Skeletal muscle tissue (tissue), 4 donors: ENCODE results near the gene KAZALD1. TPM values are rescaled to one million over a fixed set of nuclear protein-coding genes. Genes with fewer than 3 reads are reported as not detected.

Source experiments
- H3K27ac ChIP-seq: one replicate; pipeline ENCODE4 v1.7.0; 2013; ENCODE audit warnings: mild to moderate bottlenecking, low read depth, low read length, inconsistent platforms
- H3K27me3 ChIP-seq, 3 donors: one replicate each; pipeline ENCODE4 v1.7.0; 2013; ENCODE audit warnings: low read length in 3 of 3; ENCODE audit not compliant: control insufficient read depth in 3 of 3, insufficient read depth in 3 of 3
- H3K36me3 ChIP-seq, 3 donors: one replicate each; pipeline ENCODE4 v1.7.0; 2013; ENCODE audit warnings: low read length in 3 of 3; ENCODE audit not compliant: control insufficient read depth in 3 of 3, insufficient read depth in 3 of 3
- H3K4me1 ChIP-seq, 3 donors: one replicate each; pipeline ENCODE4 v1.7.0; 2013; ENCODE audit warnings: low read length in 3 of 3, mild to moderate bottlenecking in 3 of 3; ENCODE audit not compliant: control insufficient read depth in 3 of 3, insufficient read depth in 3 of 3
- H3K4me3 ChIP-seq, 3 donors: one replicate each; pipeline ENCODE4 v1.7.0; 2013; ENCODE audit warnings: low read length in 3 of 3
- H3K9ac ChIP-seq, 3 donors: one replicate each; pipeline ENCODE4 v1.7.0; 2013; ENCODE audit warnings: low read length in 3 of 3, mild to moderate bottlenecking in 3 of 3, moderate library complexity in 2 of 3, low read depth in 1 of 3
- H3K9me3 ChIP-seq, 3 donors: one replicate each; pipeline ENCODE4 v1.7.0; 2013; ENCODE audit warnings: low read length in 3 of 3; ENCODE audit not compliant: control insufficient read depth in 3 of 3
- total RNA-seq: library from RNA; depleted of rRNA; stranded (reverse); fragments of >200 nt; gene quantifications from one replicate; pipeline ENCODE4 v1.2.3, GENCODE V29; 2014
- donor health status: Osteomylitis.

The KAZALD1 gene
- total RNA-seq, 1 donor from 2014 or later: 23.5 TPM

DNA sequence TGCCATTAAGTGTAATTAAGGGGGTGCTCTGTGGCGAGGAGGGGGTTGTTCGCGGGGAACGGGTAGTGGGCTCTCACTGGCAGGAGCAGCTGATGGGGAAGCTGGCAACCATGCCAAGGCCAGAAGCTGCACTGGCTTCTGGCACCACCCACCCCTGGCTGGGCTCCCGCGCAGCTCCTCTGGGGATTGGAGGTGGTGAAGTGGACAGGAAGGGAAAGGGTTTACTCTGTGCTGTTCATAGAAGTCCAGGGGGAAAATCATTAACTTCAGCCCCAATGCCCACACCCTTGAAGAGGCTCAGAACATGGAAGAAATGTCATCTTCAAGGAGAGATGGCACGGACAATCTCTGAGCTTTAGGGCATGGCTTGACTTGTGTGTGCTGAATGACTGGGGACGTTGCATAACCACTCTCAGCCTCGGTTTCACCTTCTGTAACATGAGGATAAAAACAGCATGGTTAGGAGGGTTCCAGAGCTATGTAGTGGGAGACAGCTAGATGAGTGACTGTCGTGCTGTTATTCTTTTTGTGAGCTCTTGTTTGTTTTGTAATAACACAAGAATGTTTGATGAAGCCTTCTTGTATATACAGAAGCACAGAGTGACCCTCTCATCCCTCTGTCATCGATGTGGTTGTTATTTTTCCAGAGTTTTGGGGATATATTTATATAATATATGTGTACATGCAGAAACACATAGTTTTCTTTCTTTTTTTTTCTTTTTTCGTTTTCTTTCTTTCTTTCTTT lies 29.9 kb downstream of the KAZALD1 start:
- H3K9ac ChIP-seq: no peak overlapping the region
- H3K9me3 ChIP-seq: no peaks in the 10 kb centered on the region
- no peaks in the 10 kb centered on the region for H3K36me3 ChIP-seq
- no peak overlapping the region for H3K27ac ChIP-seq
- no peaks in the 10 kb centered on the region for H3K4me1 ChIP-seq
- H3K27me3 ChIP-seq: peaks cover 34 to 89% (median 72%) of the 10 kb centered on the region in 3 donors
- no peak overlapping the region for H3K4me3 ChIP-seq

DNA sequence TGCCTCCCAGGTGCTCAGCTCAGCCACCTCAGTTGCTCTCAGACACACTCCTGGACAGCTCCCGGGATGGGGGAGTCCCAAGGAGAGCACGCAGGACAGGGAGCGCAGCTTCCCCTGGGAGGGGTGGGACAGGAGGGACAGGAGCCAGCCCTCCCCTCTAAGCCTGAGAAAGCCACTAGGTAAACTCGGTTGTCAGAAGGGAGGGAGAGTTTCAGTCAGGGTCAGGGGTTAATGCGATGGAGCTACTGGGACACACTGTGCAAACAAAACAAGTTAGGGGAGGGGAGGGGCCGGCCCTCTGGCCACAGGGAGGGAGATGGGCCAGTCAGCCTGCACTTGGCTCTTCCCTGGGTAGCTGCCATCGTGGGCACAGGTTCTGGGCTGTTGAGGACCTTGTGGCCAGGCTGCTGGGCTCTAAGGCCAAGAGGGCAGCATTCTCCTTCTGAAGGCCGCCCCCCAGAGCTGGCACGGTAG lies 31.1 kb downstream of the KAZALD1 start:
- Histone ChIP-seq H3K4me3 (no peak overlapping the region), H3K27me3 (peaks cover 25 to 86% (median 62%) of the 10 kb centered on the region in 3 donors)

DNA sequence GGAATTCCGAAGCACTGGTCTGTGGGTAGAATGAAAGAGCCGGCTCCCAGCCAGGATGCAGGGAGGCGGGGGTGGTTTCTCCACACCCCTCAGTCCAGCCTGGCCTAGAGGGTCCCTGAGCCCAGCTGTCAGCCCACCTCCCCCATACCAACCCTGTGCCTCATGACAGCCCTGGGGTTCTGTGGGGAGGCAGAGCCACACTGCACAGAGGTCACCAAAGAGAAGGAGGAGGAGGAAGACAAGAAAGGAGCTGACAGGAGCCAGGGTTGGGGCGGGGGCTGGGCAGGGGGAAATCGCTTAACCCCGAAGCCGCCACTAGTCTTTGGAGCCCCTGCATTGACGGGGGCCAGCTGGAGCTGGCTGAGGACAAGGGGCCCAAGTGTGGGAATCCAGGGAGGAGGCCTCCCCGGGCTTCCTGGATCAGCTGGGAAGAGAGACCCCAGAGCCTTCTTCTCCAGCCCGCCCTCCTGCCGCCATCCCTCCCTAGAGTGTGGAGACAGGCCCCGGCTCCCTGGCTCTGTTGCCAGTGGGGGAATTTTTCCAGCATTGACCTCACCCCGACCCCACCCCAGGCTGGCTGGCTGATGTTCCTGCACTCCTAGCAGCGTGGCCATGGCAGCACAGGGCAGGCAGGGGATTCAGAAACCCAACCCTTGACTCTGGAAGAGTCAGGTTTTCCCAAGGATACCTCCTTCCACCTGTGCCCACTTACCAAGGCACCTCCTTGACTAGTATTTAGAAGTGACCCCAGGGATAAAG lies 32.5 kb downstream of the KAZALD1 start:
- H3K4me1 ChIP-seq: no peaks in the 10 kb centered on the region
- no peaks in the 10 kb centered on the region for H3K9me3 ChIP-seq
- H3K27me3 ChIP-seq: peaks cover 19 to 78% (median 57%) of the 10 kb centered on the region in 3 donors

More for the DNA sequence above, 31.1 kb downstream of the KAZALD1 start:
- no peak overlapping the region for H3K27ac ChIP-seq
- no peaks in the 10 kb centered on the region for H3K9me3 ChIP-seq
- no peak overlapping the region for H3K9ac ChIP-seq
- H3K36me3 ChIP-seq: no peaks in the 10 kb centered on the region
- no peaks in the 10 kb centered on the region for H3K4me1 ChIP-seq

DNA sequence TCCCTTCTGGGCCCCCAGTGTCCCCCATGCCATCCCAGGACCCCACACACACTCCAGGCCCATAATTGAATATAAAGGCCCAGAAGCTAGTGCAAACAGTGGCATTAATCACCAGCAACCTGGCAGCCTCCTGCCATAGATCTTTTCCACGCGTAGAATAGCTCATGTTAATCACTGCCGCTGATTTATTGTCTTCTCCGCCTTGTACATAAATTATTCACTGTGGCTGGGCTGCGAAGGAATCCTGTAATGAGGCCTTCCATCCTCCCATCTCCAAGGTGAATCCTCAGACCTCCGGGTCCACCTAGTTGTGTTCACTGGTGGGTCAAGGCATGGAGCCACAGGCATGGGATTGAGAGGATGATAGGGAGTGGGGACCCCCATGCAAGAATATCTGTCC lies 33.2 kb downstream of the KAZALD1 start:
- peaks cover 0 to 2% (median 0%) of the 10 kb centered on the region in 3 donors for H3K9me3 ChIP-seq
- peaks cover 27 to 78% (median 59%) of the 10 kb centered on the region in 3 donors for H3K27me3 ChIP-seq
- H3K4me1 ChIP-seq: no peaks in the 10 kb centered on the region
- H3K36me3 ChIP-seq: no peaks in the 10 kb centered on the region
- no peak overlapping the region for H3K4me3 ChIP-seq
- no peak overlapping the region for H3K9ac ChIP-seq
- no peak overlapping the region for H3K27ac ChIP-seq

More for the DNA sequence above, 32.5 kb downstream of the KAZALD1 start:
- H3K36me3 ChIP-seq: no peaks in the 10 kb centered on the region
- H3K9ac ChIP-seq: no peak overlapping the region
- no peak overlapping the region for H3K27ac ChIP-seq
- H3K4me3 ChIP-seq: no peak overlapping the region

DNA sequence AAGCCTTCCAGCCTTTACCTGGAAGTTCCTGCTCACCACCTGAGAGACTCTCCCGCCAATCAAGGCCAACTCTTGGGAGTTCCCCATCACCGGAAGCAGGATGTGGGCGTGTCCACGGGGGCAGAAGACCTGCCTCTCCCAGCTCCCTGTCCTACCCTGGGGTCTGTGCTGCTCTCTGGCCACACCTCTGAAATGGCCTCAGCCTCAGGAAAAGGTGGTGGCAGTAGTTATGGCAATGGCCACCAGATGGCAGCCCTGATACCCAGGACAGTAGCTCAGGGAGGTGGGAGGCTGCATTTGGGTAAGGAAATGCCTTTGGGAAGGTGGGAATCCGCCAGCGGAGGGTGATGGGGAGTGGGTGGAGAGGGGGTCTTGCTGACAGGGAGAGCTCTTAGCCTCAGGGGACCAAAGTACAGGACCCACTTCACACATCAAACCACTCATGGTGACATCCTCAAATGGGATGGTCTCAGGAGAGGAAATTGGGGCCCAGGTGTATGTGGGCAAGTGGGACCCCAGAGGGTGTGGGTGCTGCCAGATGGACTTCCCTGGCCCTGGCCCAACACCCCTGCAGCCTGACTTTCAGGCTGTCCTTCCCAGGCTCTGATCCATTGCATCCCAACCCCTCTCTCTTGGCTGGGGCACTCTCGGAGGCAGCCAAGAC lies 33.9 kb downstream of the KAZALD1 start:
- H3K27ac ChIP-seq: no peak overlapping the region
- H3K4me3 ChIP-seq: no peak overlapping the region
- peak overlapping the region in 1 of 3 donors; percentile 8 for H3K9ac ChIP-seq
- H3K9me3 ChIP-seq: peaks cover 0 to 2% (median 0%) of the 10 kb centered on the region in 3 donors
- no peaks in the 10 kb centered on the region for H3K4me1 ChIP-seq
- H3K36me3 ChIP-seq: no peaks in the 10 kb centered on the region
- H3K27me3 ChIP-seq: peaks cover 27 to 79% (median 59%) of the 10 kb centered on the region in 3 donors

DNA sequence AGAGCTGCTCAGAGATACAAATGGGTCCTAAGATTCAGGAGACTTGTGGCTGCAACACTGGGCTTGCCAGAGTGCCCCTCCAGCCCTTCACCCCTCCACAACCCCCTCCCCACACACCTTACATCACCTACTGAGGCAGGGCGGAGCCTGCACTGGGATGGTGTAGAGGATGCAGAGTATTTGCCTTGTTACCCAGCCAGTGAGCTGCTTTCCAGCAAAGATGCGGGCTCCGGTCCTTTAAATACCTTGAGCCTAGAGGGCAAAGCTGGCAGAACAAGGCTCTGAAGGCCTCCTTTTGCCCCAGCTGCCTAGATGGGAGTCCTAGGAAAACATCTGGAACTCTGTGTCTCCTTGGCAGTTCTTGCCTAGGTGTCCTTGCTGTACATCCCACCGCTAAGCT lies 34.6 kb downstream of the KAZALD1 start:
- Histone ChIP-seq H3K4me3 (no peak overlapping the region), H3K9me3 (peaks cover 0 to 2% (median 0%) of the 10 kb centered on the region in 3 donors), H3K27me3 (peaks cover 23 to 72% (median 58%) of the 10 kb centered on the region in 3 donors), H3K4me1 (no peaks in the 10 kb centered on the region), H3K36me3 (no peaks in the 10 kb centered on the region), H3K27ac (no peak overlapping the region), H3K9ac (no peak overlapping the region)

DNA sequence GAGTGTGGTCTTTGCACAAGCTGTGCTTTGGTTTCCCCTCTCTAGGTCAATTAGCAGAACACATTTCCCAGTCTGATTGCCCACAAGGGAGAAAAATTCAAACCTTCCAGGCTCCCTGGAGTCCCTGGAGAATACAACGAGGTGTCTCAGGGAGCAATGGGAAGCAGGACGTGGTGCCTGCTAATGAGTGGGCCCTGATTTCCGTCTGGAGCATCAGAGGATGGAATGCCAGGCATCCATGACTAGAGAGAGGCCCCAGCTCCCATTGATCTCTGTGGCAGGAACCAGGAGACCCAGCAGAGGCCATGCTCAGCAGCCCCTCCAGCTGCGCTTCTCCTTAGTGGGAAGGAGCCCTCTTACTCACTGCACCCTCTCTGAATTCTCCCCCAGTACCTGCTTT lies 36.1 kb downstream of the KAZALD1 start:
- no peaks in the 10 kb centered on the region for H3K4me1 ChIP-seq
- no peaks in the 10 kb centered on the region for H3K36me3 ChIP-seq
- no peak overlapping the region for H3K4me3 ChIP-seq
- no peak overlapping the region for H3K27ac ChIP-seq
- H3K9ac ChIP-seq: no peak overlapping the region
- H3K9me3 ChIP-seq: peaks cover 0 to 2% (median 0%) of the 10 kb centered on the region in 3 donors
- peaks cover 19 to 74% (median 52%) of the 10 kb centered on the region in 3 donors for H3K27me3 ChIP-seq

DNA sequence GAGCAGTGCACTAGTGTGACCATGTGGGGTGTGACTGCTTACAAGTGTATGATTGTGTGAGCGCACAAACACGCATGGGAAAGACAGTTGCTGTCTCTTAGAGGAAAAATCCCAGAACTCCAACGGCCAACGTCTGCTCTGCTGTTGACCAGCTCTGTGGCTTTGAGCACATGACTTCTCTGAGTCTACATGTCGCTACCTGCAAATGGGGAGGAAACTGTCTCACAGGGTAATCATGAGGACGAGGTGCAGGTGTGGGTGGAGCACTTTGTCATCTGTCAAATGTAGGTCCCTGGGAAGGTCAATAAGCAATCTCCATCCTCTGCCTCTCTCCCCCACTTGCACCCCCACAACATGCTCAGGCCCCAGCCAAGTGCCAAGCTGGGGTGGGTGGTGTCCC lies 38.1 kb downstream of the KAZALD1 start:
- no peak overlapping the region for H3K4me3 ChIP-seq
- no peaks in the 10 kb centered on the region for H3K4me1 ChIP-seq
- no peak overlapping the region for H3K9ac ChIP-seq
- no peak overlapping the region for H3K27ac ChIP-seq
- peaks cover 0 to 2% (median 0%) of the 10 kb centered on the region in 3 donors for H3K9me3 ChIP-seq
- no peaks in the 10 kb centered on the region for H3K36me3 ChIP-seq
- H3K27me3 ChIP-seq: peaks cover 19 to 59% (median 36%) of the 10 kb centered on the region in 3 donors

DNA sequence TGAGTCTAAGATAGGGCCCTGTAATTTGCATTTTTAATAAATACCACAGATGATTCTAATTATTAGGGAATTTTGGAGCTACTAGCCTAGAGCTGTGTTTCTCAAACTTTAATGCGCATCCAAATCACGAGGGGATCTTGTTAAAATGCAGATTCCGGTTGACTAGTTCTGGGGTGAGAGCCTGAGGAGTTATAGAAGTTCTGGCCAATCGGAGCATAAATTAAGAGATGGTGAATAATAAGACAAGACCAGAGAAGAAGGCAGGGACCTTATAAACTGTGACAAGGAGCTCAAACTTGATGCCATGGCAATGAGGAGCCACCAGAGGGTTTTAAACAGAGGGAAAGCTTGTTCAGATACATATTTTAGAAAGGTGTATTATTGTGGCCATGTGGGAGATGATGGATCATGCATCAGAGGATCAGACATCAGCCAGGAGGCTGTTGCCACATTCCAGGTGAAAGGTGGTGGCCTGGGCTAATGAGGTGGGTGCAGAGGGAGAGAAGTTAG lies 39.6 kb downstream of the KAZALD1 start:
- Histone ChIP-seq H3K27me3 (peaks cover 20 to 46% (median 36%) of the 10 kb centered on the region in 3 donors), H3K36me3 (no peaks in the 10 kb centered on the region), H3K4me3 (no peak overlapping the region), H3K27ac (no peak overlapping the region), H3K9me3 (peaks cover 0 to 2% (median 0%) of the 10 kb centered on the region in 3 donors), H3K4me1 (no peaks in the 10 kb centered on the region), H3K9ac (no peak overlapping the region)
